DMS114 treated with DMSO at 0.1 percent for 48 hours (cell line): Measurements from ENCODE around the gene GLIS1.

Experiments used
- DNase-seq: peaks from one replicate; lab custom pipeline; 2025; ENCODE audit not compliant: unreplicated experiment; lab: John Stamatoyannopoulos, UW

GLIS1 gene

GRCh38 chr1:53680868-53681267 lies 58.1 kb downstream of the GLIS1 start:
- no peak for DNase-seq

GRCh38 chr1:53678938-53679825 lies 59.8 kb downstream of the GLIS1 start:
- no peak for DNase-seq

GRCh38 chr1:53678507-53678906 lies 60.5 kb downstream of the GLIS1 start:
- no peak for DNase-seq

- DNase-seq: no peak
Observed at GRCh38 chr1:53678046-53678445, 60.9 kb downstream of the GLIS1 start.

- no peak for DNase-seq
Observed at GRCh38 chr1:53677486-53677885, 61.5 kb downstream of the GLIS1 start.

- no peak for DNase-seq
Observed at GRCh38 chr1:53672785-53673184, 66.2 kb downstream of the GLIS1 start.

GRCh38 chr1:53672243-53672642 lies 66.7 kb downstream of the GLIS1 start:
- DNase-seq: no peak

- no peak for DNase-seq
Observed at GRCh38 chr1:53669621-53670191, 69.3 kb downstream of the GLIS1 start.

GRCh38 chr1:53666566-53666965 lies 72.4 kb downstream of the GLIS1 start:
- DNase-seq: no peak

- no peak for DNase-seq
Observed at GRCh38 chr1:53665996-53666395, 73.0 kb downstream of the GLIS1 start.

- no peak for DNase-seq
Observed at GRCh38 chr1:53663529-53664300, 75.2 kb downstream of the GLIS1 start.

GRCh38 chr1:53662951-53663350 lies 76.0 kb downstream of the GLIS1 start:
- DNase-seq: no peak

- no peak for DNase-seq
Observed at GRCh38 chr1:53662169-53662568, 76.8 kb downstream of the GLIS1 start.

GRCh38 chr1:53661496-53661895 lies 77.5 kb downstream of the GLIS1 start:
- DNase-seq: no peak

GRCh38 chr1:53660666-53661065 lies 78.3 kb downstream of the GLIS1 start:
- DNase-seq: no peak

- no peak for DNase-seq
Observed at GRCh38 chr1:53659436-53659835, 79.5 kb downstream of the GLIS1 start.

GRCh38 chr1:53658489-53659230 lies 80.3 kb downstream of the GLIS1 start:
- no peak for DNase-seq

- no peak for DNase-seq
Observed at GRCh38 chr1:53657891-53658396, 81.0 kb downstream of the GLIS1 start.

- DNase-seq: no peak
Observed at GRCh38 chr1:53657531-53657805, 81.5 kb downstream of the GLIS1 start.

- DNase-seq: no peak
Observed at GRCh38 chr1:53656747-53657530, 82.0 kb downstream of the GLIS1 start.
